Neutrophil (primary cell): ENCODE results near the gene C1RL.

Experiments used
- H3K27ac ChIP-seq: fragments of 200-600 bp; sonication (generic); 2 replicates; pipeline ENCODE4 v1.5.1; 2016; ENCODE audit warnings: mild to moderate bottlenecking, moderate library complexity
- H3K27me3 ChIP-seq: fragments of 200-600 bp; sonication (generic); 2 replicates; pipeline ENCODE4 v1.6.0; 2016; ENCODE audit warnings: mild to moderate bottlenecking
- H3K36me3 ChIP-seq: fragments of 200-600 bp; sonication (generic); 2 replicates; pipeline ENCODE4 v1.5.1; 2017
- H3K4me1 ChIP-seq, 2 experiments: fragments of 200-600 bp in 1 of 2; sonication (generic) in 1 of 2; 1 replicate in 1 of 2; 2 replicates in 1 of 2; pipeline versions ENCODE4 v1.5.1 to v1.6.1; 2013 to 2016; ENCODE audit warnings: low read depth in 1 of 2, low read length in 1 of 2, mild to moderate bottlenecking in 1 of 2, moderate library complexity in 1 of 2; ENCODE audit not compliant: control insufficient read depth in 1 of 2, insufficient read depth in 1 of 2
- H3K4me3 ChIP-seq, 2 experiments: fragments of 200-600 bp in 1 of 2; sonication (generic) in 1 of 2; 1 replicate in 1 of 2; 2 replicates in 1 of 2; pipeline ENCODE4 v1.5.1; 2013 to 2016; ENCODE audit warnings: low read depth in 1 of 2, low read length in 1 of 2, mild to moderate bottlenecking in 1 of 2, moderate library complexity in 1 of 2
- H3K9me3 ChIP-seq: fragments of 200-600 bp; sonication (generic); 2 replicates; pipeline ENCODE4 v1.5.1; 2016
- CTCF ChIP-seq: fragments of 200-600 bp; sonication (generic); IDR thresholded peaks from 2 replicates; pipeline ENCODE4 v1.5.1; 2016; ENCODE audit warnings: antibody characterized with exemption

Gene C1RL

GRCh38 chr12:7073946-7074345 is 35.1 kb downstream of the C1RL start:
- Histone ChIP-seq H3K4me3 (no peak overlapping the region), H3K4me1 (peaks cover 7 to 11% of the 10 kb centered on the region in 2 experiments), H3K9me3 (no peaks in the 10 kb centered on the region), H3K27me3 (no peaks in the 10 kb centered on the region), H3K27ac (no peak overlapping the region), H3K36me3 (no peaks in the 10 kb centered on the region)
- TF ChIP-seq CTCF, result no peak

DNA sequence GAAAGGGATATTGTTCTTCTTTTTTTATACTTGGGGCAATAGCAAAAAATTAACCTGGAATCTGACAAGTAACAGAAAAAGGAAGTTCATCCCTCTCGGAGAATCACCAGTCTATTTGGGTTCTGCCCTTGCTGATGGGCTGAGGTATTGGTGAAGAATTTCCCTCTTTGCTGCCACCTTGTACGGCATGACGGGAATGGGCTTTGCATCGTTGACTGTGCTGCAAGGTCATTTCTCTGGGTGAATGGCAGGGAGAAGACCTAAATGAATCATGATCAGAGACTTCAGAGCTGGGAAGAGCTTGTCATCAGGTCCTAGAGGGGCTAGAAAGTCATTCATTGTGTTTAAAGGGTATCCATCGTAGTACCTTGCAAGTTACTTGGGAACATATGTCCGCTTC is 36.5 kb downstream of the C1RL start:
- no peaks in the 10 kb centered on the region for H3K9me3 ChIP-seq
- H3K27ac ChIP-seq, result no peak overlapping the region
- H3K4me1 ChIP-seq, result peaks cover 7 to 11% of the 10 kb centered on the region in 2 experiments
- no peaks in the 10 kb centered on the region for H3K36me3 ChIP-seq
- H3K27me3 ChIP-seq, result peaks cover 3% of the 10 kb centered on the region
- no peak for TF ChIP-seq CTCF
- no peak overlapping the region for H3K4me3 ChIP-seq

GRCh38 chr12:7072035-7072434 is 37.0 kb downstream of the C1RL start:
- Histone ChIP-seq H3K4me1 (peaks cover 7 to 11% of the 10 kb centered on the region in 2 experiments), H3K4me3 (no peak overlapping the region), H3K9me3 (no peaks in the 10 kb centered on the region), H3K27me3 (peaks cover 3% of the 10 kb centered on the region), H3K27ac (no peak overlapping the region), H3K36me3 (no peaks in the 10 kb centered on the region)
- no peak for TF ChIP-seq CTCF

- Histone ChIP-seq H3K27ac (no peak overlapping the region), H3K4me1 (peaks cover 7 to 11% of the 10 kb centered on the region in 2 experiments), H3K4me3 (no peak overlapping the region), H3K27me3 (peaks cover 3% of the 10 kb centered on the region), H3K36me3 (no peaks in the 10 kb centered on the region), H3K9me3 (no peaks in the 10 kb centered on the region)
- TF ChIP-seq CTCF, result no peak
These were observed 39.6 kb downstream of the C1RL start for GRCh38 chr12:7069386-7069785.

DNA sequence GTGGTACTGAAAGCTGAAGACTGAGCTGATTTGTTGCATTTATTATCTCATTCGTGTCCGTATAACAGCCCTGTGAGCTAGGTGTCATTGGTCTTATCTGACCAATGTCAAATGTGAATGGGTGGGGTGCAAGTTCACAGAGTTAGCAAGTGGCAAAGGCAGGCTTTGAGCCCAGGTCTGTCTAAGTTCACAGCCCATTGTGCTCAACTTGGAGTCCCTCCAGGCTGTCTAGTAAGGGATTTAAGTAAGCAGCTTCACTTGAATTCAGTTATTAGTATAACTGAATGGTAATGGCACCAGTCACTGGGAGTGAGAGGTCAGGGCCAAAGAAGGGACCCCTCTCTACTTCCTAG is 40.0 kb downstream of the C1RL start:
- Histone ChIP-seq H3K36me3 (no peaks in the 10 kb centered on the region), H3K27me3 (peaks cover 3% of the 10 kb centered on the region), H3K4me1 (peaks cover 7 to 9% of the 10 kb centered on the region in 2 experiments), H3K4me3 (no peak overlapping the region), H3K9me3 (no peaks in the 10 kb centered on the region), H3K27ac (no peak overlapping the region)
- no peak for TF ChIP-seq CTCF
